IMR-90 (cell line): Measurements from ENCODE around the gene MEGF6. TPM values are rescaled to one million over a fixed set of nuclear protein-coding genes. Genes with fewer than 3 reads are reported as not detected.

Source experiments
- ATAC-seq: fragments of 200-7000 bp; cut with Tn5 transposase; 2 replicates; pipeline ENCODE4 v1.9.1; 2020; ENCODE audit warnings: low read depth, mild to moderate bottlenecking, moderate library complexity
- BruUV-seq: library from RNA; stranded (reverse); fragments of 400-500 nt; replicated peaks from 2 replicates; lab custom pipeline; 2021; lab: Mats Ljungman, UMichigan
- CTCF ChIA-PET: fragments of 300-600 bp; formaldehyde crosslinking; extraction: SDS; loops from one replicate; lab custom pipeline; 2021; ENCODE audit warnings: antibody characterized with exemption; lab: Yijun Ruan, JAX
- POLR2A ChIA-PET: fragments of 300-600 bp; sonication (Branson Sonifier 250); formaldehyde crosslinking; loops from one replicate; lab custom pipeline; 2022; ENCODE audit warnings: antibody characterized with exemption; ENCODE audit not compliant: unreplicated experiment; lab: Charles Lee
- DNase-seq: peaks from one replicate; pipeline ENCODE4 v3.0.0; 2013
- H2AFZ ChIP-seq: replicated peaks from 2 replicates; pipeline ENCODE3; 2013; ENCODE audit warnings: low read length, mild to moderate bottlenecking; ENCODE audit not compliant: poor library complexity
- H2AK5ac ChIP-seq: 2 replicates; pipeline ENCODE4 v1.6.1; 2013; ENCODE audit warnings: low read depth, low read length, inconsistent platforms
- H2AK9ac ChIP-seq: replicated peaks from 2 replicates; pipeline ENCODE3; 2013; ENCODE audit warnings: mild to moderate bottlenecking, low read depth, low read length, moderate library complexity; ENCODE audit not compliant: poor library complexity
- H2BK120ac ChIP-seq: 2 replicates; pipeline ENCODE4 v1.6.1; 2013; ENCODE audit warnings: low read depth, low read length, inconsistent platforms
- H2BK15ac ChIP-seq: 3 replicates; pipeline ENCODE4 v1.6.1; 2013; ENCODE audit warnings: low read depth, low read length, inconsistent platforms
- H2BK20ac ChIP-seq: 2 replicates; pipeline ENCODE4 v1.6.1; 2013; ENCODE audit warnings: low read depth, mild to moderate bottlenecking, inconsistent platforms, low read length, moderate library complexity
- H2BK5ac ChIP-seq: 2 replicates; pipeline ENCODE4 v1.6.1; 2013; ENCODE audit warnings: mild to moderate bottlenecking, low read depth, low read length, inconsistent platforms; ENCODE audit not compliant: poor library complexity, severe bottlenecking
- H3K14ac ChIP-seq: replicated peaks from 2 replicates; pipeline ENCODE4 v1.6.1; 2013; ENCODE audit warnings: low read depth, low read length, inconsistent platforms
- H3K18ac ChIP-seq: 2 replicates; pipeline ENCODE4 v1.6.1; 2013; ENCODE audit warnings: low read depth, low read length, control low read depth
- H3K23ac ChIP-seq: 2 replicates; pipeline ENCODE4 v1.6.1; 2013; ENCODE audit warnings: low read depth, low read length, inconsistent platforms
- H3K27ac ChIP-seq: 2 replicates; pipeline ENCODE4 v1.5.1; 2013; ENCODE audit warnings: mild to moderate bottlenecking, control low read depth, low read length; ENCODE audit not compliant: insufficient read depth
- H3K27me3 ChIP-seq: 2 replicates; pipeline ENCODE4 v1.6.1; 2013; ENCODE audit warnings: low read length; ENCODE audit not compliant: control insufficient read depth, insufficient read depth
- H3K36me3 ChIP-seq: 2 replicates; pipeline ENCODE4 v1.6.1; 2013; ENCODE audit warnings: low read length, mixed read lengths; ENCODE audit not compliant: control insufficient read depth, insufficient read depth
- H3K4ac ChIP-seq: 2 replicates; pipeline ENCODE4 v1.6.1; 2013; ENCODE audit warnings: low read depth, low read length, inconsistent platforms
- H3K4me1 ChIP-seq: 2 replicates; pipeline ENCODE4 v1.6.1; 2013; ENCODE audit warnings: low read length, mixed read lengths; ENCODE audit not compliant: control insufficient read depth, insufficient read depth
- H3K4me2 ChIP-seq: 2 replicates; pipeline ENCODE4 v1.6.1; 2013; ENCODE audit warnings: low read depth, mild to moderate bottlenecking, control low read depth, low read length, moderate library complexity
- H3K4me3 ChIP-seq: 2 replicates; pipeline ENCODE4 v1.5.1; 2013; ENCODE audit warnings: low read depth, mild to moderate bottlenecking, control low read depth, low read length, moderate library complexity; ENCODE audit not compliant: insufficient read depth
- H3K56ac ChIP-seq: 2 replicates; pipeline ENCODE4 v1.6.1; 2013; ENCODE audit warnings: low read length, inconsistent platforms; ENCODE audit not compliant: insufficient read depth; ENCODE audit errors: extremely low read depth
- H3K79me1 ChIP-seq, 2 experiments: 2 replicates each; pipeline ENCODE4 v1.6.1; 2013; ENCODE audit warnings: low read length in 2 of 2, inconsistent platforms in 1 of 2, low read depth in 1 of 2
- H3K9ac ChIP-seq: 2 replicates; pipeline ENCODE4 v1.6.1; 2013; ENCODE audit warnings: low read depth, low read length, control low read depth
- H3K9me1 ChIP-seq: 2 replicates; pipeline ENCODE4 v1.6.1; 2013; ENCODE audit warnings: low read length, inconsistent platforms; ENCODE audit not compliant: insufficient read depth
- H3K9me3 ChIP-seq: 2 replicates; pipeline ENCODE4 v1.6.1; 2013; ENCODE audit warnings: low read length; ENCODE audit not compliant: control insufficient read depth, insufficient read depth
- H4K20me1 ChIP-seq: 2 replicates; pipeline ENCODE4 v1.6.1; 2013; ENCODE audit warnings: low read length, inconsistent platforms; ENCODE audit not compliant: insufficient read depth
- H4K5ac ChIP-seq: 2 replicates; pipeline ENCODE4 v1.6.1; 2013; ENCODE audit warnings: mild to moderate bottlenecking, low read depth, low read length, control low read depth
- H4K8ac ChIP-seq, 2 experiments: 2 replicates each; pipeline ENCODE4 v1.6.1; 2013; ENCODE audit warnings: low read depth in 2 of 2, low read length in 2 of 2, control low read depth in 1 of 2, inconsistent platforms in 1 of 2
- H4K91ac ChIP-seq: 2 replicates; pipeline ENCODE4 v1.6.1; 2013; ENCODE audit warnings: low read depth, low read length, inconsistent platforms; ENCODE audit not compliant: insufficient read depth
- CEBPB ChIP-seq: IDR thresholded peaks from 2 replicates; pipeline ENCODE4 v1.6.1; 2012; ENCODE audit warnings: low read depth, low read length, improper control_type of control experiment
- WGBS, 2 experiments: methylation state at CpG; one replicate each; pipeline versions ENCODE4 v1.1.5 to v1.1.7; 2013; ENCODE audit warnings: missing lambda C conversion rate in 2 of 2; ENCODE audit not compliant: insufficient read length in 1 of 2; ENCODE audit errors: extremely low coverage in 2 of 2; 5-methylcytosine and 5-hydroxymethylcytosine counted together
- dilution Hi-C: fragments of 300-500 bp; cut with HindIII; formaldehyde crosslinking; loops from one replicate; pipeline ENCODE4 v1.14.3; 2018; ENCODE audit warnings: low sequenced_read_pairs; ENCODE audit not compliant: unreplicated experiment
- in situ Hi-C: fragments of 300-500 bp; cut with MboI; formaldehyde crosslinking; loops from 3 replicates; pipeline ENCODE4 v1.14.3; 2019; ENCODE audit warnings: low sequenced_read_pairs, inconsistent platforms, mixed read lengths
- intact Hi-C: fragments of 100-400 bp; cut with micrococcal nuclease; formaldehyde crosslinking; loops from 2 replicates; pipeline ENCODE4 v1.10.0; 2022
- polyA plus RNA-seq, 3 experiments: library from polyadenylated mRNA; depleted of rRNA; stranded (reverse); fragments of >200 nt; gene quantifications; 2 replicates each; pipeline ENCODE4 v1.2.3, GENCODE V29; 2012; ENCODE audit warnings: low replicate concordance in 1 of 3
- total RNA-seq: library from RNA; depleted of rRNA; stranded (reverse); fragments of >200 nt; gene quantifications from 2 replicates; pipeline ENCODE4 v1.2.3, GENCODE V29; 2012

Gene MEGF6
- total and polyA plus RNA-seq, 2 of the 4 experiments (the other 2 are of a cell fraction): 0.72 to 4.1 TPM

DNA sequence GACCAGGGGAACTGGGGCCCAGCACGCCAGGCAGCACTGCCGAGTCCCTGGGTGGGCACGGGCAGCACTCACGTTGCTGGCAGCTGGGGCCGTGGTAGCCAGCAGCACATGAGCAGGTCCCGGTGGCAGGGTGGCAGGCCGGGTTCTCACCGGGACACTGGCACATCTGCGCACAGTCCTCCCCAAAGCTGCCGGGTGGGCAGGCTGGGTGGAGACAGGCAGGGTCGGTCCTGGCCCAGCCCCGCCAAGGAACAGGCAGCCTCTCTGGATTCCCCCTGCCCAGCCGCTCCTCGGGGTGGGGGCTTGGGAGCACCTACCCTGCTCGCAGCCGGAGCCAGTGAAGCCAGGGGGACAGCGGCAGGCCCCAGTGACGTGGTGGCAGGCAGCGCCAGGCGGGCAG, 114.4 kb downstream of the MEGF6 start:
- H4K20me1 ChIP-seq: no peaks in the 10 kb centered on the region
- H3K23ac ChIP-seq: no peak overlapping the region
- H3K79me1 ChIP-seq: no peaks in the 10 kb centered on the region
- TF ChIP-seq CEBPB: no peak
- no peak overlapping the region for H4K5ac ChIP-seq
- H2AFZ ChIP-seq: no peak overlapping the region
- ChIA-PET CTCF (no interaction called here), POLR2A (no interaction called here)
- H3K4ac ChIP-seq: no peak overlapping the region
- H3K56ac ChIP-seq: no peak overlapping the region
- dilution Hi-C loops: no loop called here
- no peak overlapping the region for H3K9ac ChIP-seq
- no peak overlapping the region for H4K91ac ChIP-seq
- H2BK120ac ChIP-seq: no peak overlapping the region
- no peaks in the 10 kb centered on the region for H3K36me3 ChIP-seq
- H3K14ac ChIP-seq: no peak overlapping the region
- H2BK15ac ChIP-seq: no peak overlapping the region
- H3K18ac ChIP-seq: no peak overlapping the region
- WGBS, 2 experiments: 95% methylated on average over 11 of the region's 20 CpGs; no CpG with 5 or more reads in 1 of the 2 experiments
- intact Hi-C loops: loop anchor here (10.0 kb wide), 1 partner anchor 228 kb away; no protein-coding TSS in a partner anchor
- H4K8ac ChIP-seq: no peak overlapping the region
- H3K9me3 ChIP-seq: no peaks in the 10 kb centered on the region
- no peaks in the 10 kb centered on the region for H3K9me1 ChIP-seq
- DNase-seq: no peak
- H3K27me3 ChIP-seq: no peaks in the 10 kb centered on the region
- H2BK5ac ChIP-seq: no peak overlapping the region
- no TSS peak for BruUV-seq
- ATAC-seq: no peak
- no peak overlapping the region for H3K27ac ChIP-seq
- in situ Hi-C loops: no loop called here
- no peak overlapping the region for H3K4me2 ChIP-seq
- H2AK9ac ChIP-seq: peak overlapping the region; percentile 28
- no peak overlapping the region for H2BK20ac ChIP-seq
- H3K4me1 ChIP-seq: no peaks in the 10 kb centered on the region
- H3K4me3 ChIP-seq: no peak overlapping the region
- H2AK5ac ChIP-seq: no peak overlapping the region
